ENCODE results near the gene CFAP299. TPM values are rescaled to one million over a fixed set of nuclear protein-coding genes. Genes with fewer than 3 reads are reported as not detected.
"Not testable (repeated sequence)": the region's sequence is repeated elsewhere in the genome, so short reads cannot be mapped to it uniquely, and the experiment has no call there.

CFAP299 gene
- total and polyA plus RNA-seq, 2 experiments from 2014 or later = not detected

DNA sequence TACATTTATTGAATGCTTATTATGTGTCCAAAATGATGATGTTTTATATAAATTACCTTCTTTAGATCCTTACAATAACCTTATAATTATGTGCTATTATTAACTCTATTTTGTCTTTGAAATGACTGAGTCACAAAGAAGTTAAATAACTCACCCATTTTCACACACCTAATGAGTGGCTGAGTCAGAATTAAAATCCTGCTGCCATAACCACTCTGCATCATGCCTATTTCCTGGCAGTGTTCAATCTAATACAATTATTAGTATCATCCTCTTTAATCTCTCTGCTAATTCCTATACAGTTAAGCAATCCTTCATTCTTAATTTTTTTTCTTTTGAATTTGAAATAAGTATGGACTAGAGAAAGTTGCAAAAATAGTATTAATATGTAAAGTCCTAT, 342.9 kb downstream of the CFAP299 start:
- H3K27me3 ChIP-seq = no peaks in the 10 kb centered on the region
- H4K20me1 ChIP-seq (ENCODE audit: insufficient read depth, poor library complexity, severe bottlenecking) = no peaks in the 10 kb centered on the region
- H3K9me3 ChIP-seq (ENCODE audit: low read depth) = no peaks in the 10 kb centered on the region
- no peak overlapping the region for H3K4me3 ChIP-seq
- no peak for DNase-seq (ENCODE audit: low spot score)
- H2AFZ ChIP-seq = no peak overlapping the region
- TF ChIP-seq EZH2 (IDR thresholded peaks at IDR 0.05; ENCODE audit: borderline replicate concordance) (no peak), CTCF (IDR thresholded peaks at IDR 0.05; ENCODE audit: poor library complexity) (no peak), EZH2phosphoT487 (IDR thresholded peaks at IDR 0.05; ENCODE audit: low read depth, severe bottlenecking, unreplicated experiment) (no peak)
- no peaks in the 10 kb centered on the region for H3K79me2 ChIP-seq
- no peaks in the 10 kb centered on the region for H3K9me2 ChIP-seq (replicated peaks; ENCODE audit: insufficient read depth)
- no peaks in the 10 kb centered on the region for H3K36me3 ChIP-seq (replicated peaks; ENCODE audit: insufficient read depth, low read depth)
- no peaks in the 10 kb centered on the region for H3K4me1 ChIP-seq (ENCODE audit: insufficient read depth)
- H3K4me2 ChIP-seq = no peak overlapping the region
- H3K27ac ChIP-seq = no peak overlapping the region

- no peaks in the 10 kb centered on the region for H3K79me2 ChIP-seq
- no peaks in the 10 kb centered on the region for H3K4me1 ChIP-seq (ENCODE audit: insufficient read depth)
- no peaks in the 10 kb centered on the region for H3K9me2 ChIP-seq (replicated peaks; ENCODE audit: insufficient read depth)
- no peak for DNase-seq (ENCODE audit: low spot score)
- no peaks in the 10 kb centered on the region for H3K27me3 ChIP-seq
- no peaks in the 10 kb centered on the region for H3K9me3 ChIP-seq (ENCODE audit: low read depth)
- no peak overlapping the region for H3K4me2 ChIP-seq
- no peak overlapping the region for H3K4me3 ChIP-seq
- no peak overlapping the region for H2AFZ ChIP-seq
- no peak overlapping the region for H3K27ac ChIP-seq
- no peak for TF ChIP-seq EZH2 (IDR thresholded peaks at IDR 0.05; ENCODE audit: borderline replicate concordance)
- TF ChIP-seq EZH2phosphoT487 (IDR thresholded peaks at IDR 0.05; ENCODE audit: low read depth, severe bottlenecking, unreplicated experiment) = no peak
- TF ChIP-seq CTCF (IDR thresholded peaks at IDR 0.05; ENCODE audit: poor library complexity) = no peak
- H4K20me1 ChIP-seq (ENCODE audit: insufficient read depth, poor library complexity, severe bottlenecking) = no peaks in the 10 kb centered on the region
- no peaks in the 10 kb centered on the region for H3K36me3 ChIP-seq (replicated peaks; ENCODE audit: insufficient read depth, low read depth)
Measured at GRCh38 chr4:80680934-80681333, 345.4 kb downstream of the CFAP299 start.

DNA sequence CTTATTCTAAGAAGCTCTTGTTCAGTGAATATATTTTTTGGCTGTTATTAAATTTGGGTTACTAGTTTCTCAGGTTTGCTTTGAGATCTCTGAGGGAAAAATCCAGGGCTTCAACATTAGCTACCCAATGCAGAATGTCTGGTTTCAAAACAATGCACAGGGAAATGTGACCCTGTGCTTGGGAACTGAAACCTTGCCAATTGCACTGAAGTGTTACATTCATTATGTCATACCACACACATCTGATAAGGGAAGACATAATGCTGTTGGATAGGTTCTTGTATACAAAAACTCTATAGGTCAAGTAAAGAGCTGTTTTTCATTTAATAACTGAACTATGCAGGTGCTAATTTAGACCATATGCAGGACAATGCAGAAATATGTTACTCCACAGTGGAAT, 349.7 kb downstream of the CFAP299 start:
- Histone ChIP-seq H2AFZ (no peak overlapping the region), H3K27me3 (no peaks in the 10 kb centered on the region), H4K20me1 (ENCODE audit: insufficient read depth, poor library complexity, severe bottlenecking) (no peaks in the 10 kb centered on the region), H3K9me2 (replicated peaks; ENCODE audit: insufficient read depth) (no peaks in the 10 kb centered on the region), H3K4me1 (ENCODE audit: insufficient read depth) (no peaks in the 10 kb centered on the region), H3K36me3 (replicated peaks; ENCODE audit: insufficient read depth, low read depth) (no peaks in the 10 kb centered on the region), H3K27ac (no peak overlapping the region), H3K4me2 (no peak overlapping the region), H3K9me3 (ENCODE audit: low read depth) (no peaks in the 10 kb centered on the region), H3K79me2 (no peaks in the 10 kb centered on the region), H3K4me3 (no peak overlapping the region)
- no peak for DNase-seq (ENCODE audit: low spot score)
- TF ChIP-seq CTCF (IDR thresholded peaks at IDR 0.05; ENCODE audit: poor library complexity) = no peak
- TF ChIP-seq EZH2 (IDR thresholded peaks at IDR 0.05; ENCODE audit: borderline replicate concordance) = no peak
- no peak for TF ChIP-seq EZH2phosphoT487 (IDR thresholded peaks at IDR 0.05; ENCODE audit: low read depth, severe bottlenecking, unreplicated experiment)

GRCh38 chr4:80687736-80688135, 352.2 kb downstream of the CFAP299 start:
- H3K79me2 ChIP-seq; H4K20me1 ChIP-seq (ENCODE audit: insufficient read depth, poor library complexity, severe bottlenecking); H3K4me2 ChIP-seq; H3K9me2 ChIP-seq (replicated peaks; ENCODE audit: insufficient read depth); H3K36me3 ChIP-seq (replicated peaks; ENCODE audit: insufficient read depth, low read depth); H3K9me3 ChIP-seq (ENCODE audit: low read depth); H3K4me1 ChIP-seq (ENCODE audit: insufficient read depth); H2AFZ ChIP-seq; DNase-seq (ENCODE audit: low spot score); H3K27ac ChIP-seq; H3K4me3 ChIP-seq; H3K27me3 ChIP-seq: not testable (repeated sequence)
- 92% methylated on average over 21 of the region's 23 CpGs for WGBS (ENCODE audit: low lambda C conversion rate, missing lambda C conversion rate)
